NCI-H1694 (cell line): ENCODE measurements around the gene TBC1D16.
A peak's percentile ranks its signal among the peaks of the same experiment; 100 is the strongest.

Experiments used
- DNase-seq: peaks from one replicate; lab custom pipeline; 2025; lab: John Stamatoyannopoulos, UW

TBC1D16 gene

GRCh38 chr17:79937391-79938335, 98.0 kb downstream of the TBC1D16 start:
- DNase-seq, result peak; percentile 52

- no peak for DNase-seq
Observed at GRCh38 chr17:79936641-79937381, 98.9 kb downstream of the TBC1D16 start.

- DNase-seq, result no peak
Observed at GRCh38 chr17:79936050-79936449, 99.6 kb downstream of the TBC1D16 start.

- DNase-seq, result no peak
Observed at GRCh38 chr17:79935197-79935885, 100.3 kb downstream of the TBC1D16 start.

- DNase-seq, result no peak
Observed at GRCh38 chr17:79934653-79934970, 101.1 kb downstream of the TBC1D16 start.

GRCh38 chr17:79933863-79934652, 101.6 kb downstream of the TBC1D16 start:
- DNase-seq, result no peak

GRCh38 chr17:79932451-79933306, 103.0 kb downstream of the TBC1D16 start:
- no peak for DNase-seq

- DNase-seq, result no peak
Observed at GRCh38 chr17:79931817-79932309, 103.8 kb downstream of the TBC1D16 start.

- no peak for DNase-seq
Observed at GRCh38 chr17:79930877-79931816, 104.5 kb downstream of the TBC1D16 start.

- DNase-seq, result no peak
Observed at GRCh38 chr17:79930062-79930876, 105.4 kb downstream of the TBC1D16 start.

GRCh38 chr17:79929257-79930061, 106.2 kb downstream of the TBC1D16 start:
- no peak for DNase-seq

GRCh38 chr17:79928502-79929256, 107.0 kb downstream of the TBC1D16 start:
- DNase-seq, result no peak

- DNase-seq, result no peak
Observed at GRCh38 chr17:79927688-79928501, 107.8 kb downstream of the TBC1D16 start.

- no peak for DNase-seq
Observed at GRCh38 chr17:79927136-79927661, 108.5 kb downstream of the TBC1D16 start.

- DNase-seq, result no peak
Observed at GRCh38 chr17:79926605-79927135, 109.0 kb downstream of the TBC1D16 start.
